Tongue (tissue), 2 donors: ENCODE results near the gene BIRC2. TPM values are rescaled to one million over a fixed set of nuclear protein-coding genes. Genes with fewer than 3 reads are reported as not detected.

Experiments used
- DNase-seq: peaks from one replicate; pipeline ENCODE4 v3.0.0-alpha.2; 2015
- total RNA-seq: library from RNA; depleted of rRNA; stranded (reverse); fragments of >200 nt; gene quantifications from one replicate; pipeline ENCODE4 v1.2.3, GENCODE V29; 2014

BIRC2 gene
- total RNA-seq, 1 donor from 2014 or later = 71.7 TPM

GRCh38 chr11:102375720-102376399 is 28.8 kb downstream of the BIRC2 start:
- no peak for DNase-seq

GRCh38 chr11:102377891-102378290 is 30.9 kb downstream of the BIRC2 start:
- DNase-seq = no peak

GRCh38 chr11:102378818-102379217 is 31.8 kb downstream of the BIRC2 start:
- no peak for DNase-seq

- DNase-seq = no peak
Observed at GRCh38 chr11:102382384-102382783, 35.4 kb downstream of the BIRC2 start.

- no peak for DNase-seq
Observed at GRCh38 chr11:102383839-102384238, 36.8 kb downstream of the BIRC2 start.

GRCh38 chr11:102384419-102385079 is 37.5 kb downstream of the BIRC2 start:
- no peak for DNase-seq

GRCh38 chr11:102385085-102386007 is 38.3 kb downstream of the BIRC2 start:
- DNase-seq = no peak

- DNase-seq = no peak
Observed at GRCh38 chr11:102386136-102386734, 39.2 kb downstream of the BIRC2 start.

- DNase-seq = no peak
Observed at GRCh38 chr11:102387043-102387781, 40.2 kb downstream of the BIRC2 start.

GRCh38 chr11:102389253-102389652 is 42.2 kb downstream of the BIRC2 start:
- DNase-seq = no peak

GRCh38 chr11:102390667-102391465 is 43.9 kb downstream of the BIRC2 start:
- DNase-seq = peak; percentile 70

GRCh38 chr11:102391549-102392237 is 44.7 kb downstream of the BIRC2 start:
- peak; percentile 64 for DNase-seq

GRCh38 chr11:102393272-102393730 is 46.3 kb downstream of the BIRC2 start:
- no peak for DNase-seq

- DNase-seq = no peak
Observed at GRCh38 chr11:102395720-102396393, 48.8 kb downstream of the BIRC2 start.

GRCh38 chr11:102396708-102397563 is 49.9 kb downstream of the BIRC2 start:
- no peak for DNase-seq

GRCh38 chr11:102398297-102398696 is 51.3 kb downstream of the BIRC2 start:
- no peak for DNase-seq

GRCh38 chr11:102399189-102399588 is 52.2 kb downstream of the BIRC2 start:
- DNase-seq = no peak

GRCh38 chr11:102400603-102401002 is 53.6 kb downstream of the BIRC2 start:
- no peak for DNase-seq

- DNase-seq = no peak
Observed at GRCh38 chr11:102401905-102402304, 54.9 kb downstream of the BIRC2 start.
